Measurements from ENCODE around the gene AKT3.

The AKT3 gene

GRCh38 chr1:243723458-243724043 is 126.5 kb downstream of the AKT3 start:
- Mint-ChIP-seq H3K4me1 (peaks cover 64% of the 10 kb centered on the region), H3K27me3 (ENCODE audit: low read depth) (no peaks in the 10 kb centered on the region)
- no peak for TF ChIP-seq CTCF (IDR thresholded peaks at IDR 0.05; ENCODE audit: unreplicated experiment in 3 of 3)

GRCh38 chr1:243723050-243723449 is 127.0 kb downstream of the AKT3 start:
- Mint-ChIP-seq H3K27ac (peak overlapping the region in 1 of 3 experiments; percentile 60), H3K4me1 (peaks cover 61% of the 10 kb centered on the region), H3K4me3 (no peak overlapping the region), H3K36me3 (ENCODE audit: low read depth) (no peaks in the 10 kb centered on the region), H3K27me3 (ENCODE audit: low read depth) (no peaks in the 10 kb centered on the region), H3K9me3 (no peaks in the 10 kb centered on the region)
- no peak for TF ChIP-seq CTCF (IDR thresholded peaks at IDR 0.05; ENCODE audit: unreplicated experiment in 3 of 3)

More at GRCh38 chr1:243723458-243724043, 126.5 kb downstream of the AKT3 start:
- no peaks in the 10 kb centered on the region for H3K9me3 Mint-ChIP-seq
- no peak overlapping the region for H3K4me3 Mint-ChIP-seq
- H3K36me3 Mint-ChIP-seq (ENCODE audit: low read depth) = no peaks in the 10 kb centered on the region
- peak overlapping the region; percentile 14 to 70 (median 60) for H3K27ac Mint-ChIP-seq

DNA sequence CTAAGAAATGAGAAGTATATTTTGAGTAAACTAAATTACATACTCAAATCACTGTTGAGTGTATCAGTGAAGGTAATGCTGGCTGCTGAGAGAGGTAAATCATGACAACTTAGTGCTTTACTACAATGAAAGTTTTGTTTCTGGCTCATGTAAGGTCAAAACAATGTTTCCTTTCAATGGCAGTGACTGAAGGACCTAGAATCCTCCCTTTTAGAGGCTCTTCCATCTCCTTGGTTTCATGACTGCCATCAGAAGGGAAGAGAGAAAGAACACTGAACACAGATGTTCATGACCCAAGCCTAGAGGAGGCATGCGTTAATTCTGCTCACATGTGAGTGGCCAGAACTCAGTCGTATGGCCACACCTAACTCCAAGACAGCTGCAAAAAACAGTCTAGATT is 130.6 kb downstream of the AKT3 start:
- Mint-ChIP-seq H3K27me3 (ENCODE audit: low read depth) (no peaks in the 10 kb centered on the region), H3K9me3 (no peaks in the 10 kb centered on the region), H3K36me3 (ENCODE audit: low read depth) (no peaks in the 10 kb centered on the region), H3K27ac (peak overlapping the region in 1 of 3 experiments; percentile 9), H3K4me1 (peaks cover 39% of the 10 kb centered on the region), H3K4me3 (no peak overlapping the region)
- no peak for TF ChIP-seq CTCF (IDR thresholded peaks at IDR 0.05; ENCODE audit: unreplicated experiment in 3 of 3)

- Mint-ChIP-seq H3K27me3 (ENCODE audit: low read depth) (no peaks in the 10 kb centered on the region), H3K4me1 (peaks cover 40% of the 10 kb centered on the region), H3K36me3 (ENCODE audit: low read depth) (no peaks in the 10 kb centered on the region), H3K27ac (no peak overlapping the region), H3K9me3 (no peaks in the 10 kb centered on the region), H3K4me3 (no peak overlapping the region)
- no peak for TF ChIP-seq CTCF (IDR thresholded peaks at IDR 0.05; ENCODE audit: unreplicated experiment in 3 of 3)
Observed at GRCh38 chr1:243718893-243719292, 131.2 kb downstream of the AKT3 start.

GRCh38 chr1:243718022-243718421 is 132.0 kb downstream of the AKT3 start:
- Mint-ChIP-seq H3K27ac (no peak overlapping the region), H3K27me3 (ENCODE audit: low read depth) (no peaks in the 10 kb centered on the region), H3K36me3 (ENCODE audit: low read depth) (no peaks in the 10 kb centered on the region), H3K4me3 (no peak overlapping the region), H3K9me3 (no peaks in the 10 kb centered on the region), H3K4me1 (peaks cover 40% of the 10 kb centered on the region)
- no peak for TF ChIP-seq CTCF (IDR thresholded peaks at IDR 0.05; ENCODE audit: unreplicated experiment in 3 of 3)

DNA sequence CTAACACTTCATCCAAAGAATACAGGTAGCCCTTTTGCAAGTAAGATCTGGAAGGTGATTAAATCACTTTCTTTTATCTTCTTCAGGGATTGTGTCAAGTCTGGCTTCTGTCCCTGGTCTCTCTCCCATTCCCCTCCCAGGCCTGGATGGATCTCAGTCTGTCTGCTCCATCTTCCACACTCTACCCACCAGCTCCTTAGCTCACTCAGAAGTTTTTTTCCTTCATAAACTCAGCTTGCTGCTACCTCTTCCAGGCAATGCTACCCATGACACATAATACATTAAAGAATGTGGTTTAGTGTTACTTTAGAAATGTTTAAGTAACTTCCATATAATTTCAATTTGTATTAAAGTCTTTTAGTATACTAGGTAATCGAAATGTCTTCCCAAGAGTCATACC is 133.1 kb downstream of the AKT3 start:
- Mint-ChIP-seq H3K27ac (no peak overlapping the region), H3K27me3 (ENCODE audit: low read depth) (no peaks in the 10 kb centered on the region), H3K36me3 (ENCODE audit: low read depth) (no peaks in the 10 kb centered on the region), H3K4me3 (no peak overlapping the region), H3K9me3 (no peaks in the 10 kb centered on the region), H3K4me1 (peaks cover 40% of the 10 kb centered on the region)
- no peak for TF ChIP-seq CTCF (IDR thresholded peaks at IDR 0.05; ENCODE audit: unreplicated experiment in 3 of 3)

All from nephron (organoid).